GM23248 (cell line): ENCODE results near the gene C10orf71.

Experiments
- EZH2 ChIP-seq: fragments of 200-600 bp; sonication (generic); IDR thresholded peaks from 2 replicates; pipeline ENCODE4 v1.6.1; 2018; ENCODE audit warnings: antibody characterized with exemption, mild to moderate bottlenecking; ENCODE audit not compliant: insufficient read depth, poor library complexity, severe bottlenecking
- EZH2phosphoT487 ChIP-seq: fragments of 200-600 bp; sonication (generic); IDR thresholded peaks from 2 replicates; pipeline ENCODE4 v1.6.1; 2018; ENCODE audit warnings: antibody characterized with exemption, moderate library complexity, mild to moderate bottlenecking, low read depth; ENCODE audit not compliant: insufficient read depth

DNA sequence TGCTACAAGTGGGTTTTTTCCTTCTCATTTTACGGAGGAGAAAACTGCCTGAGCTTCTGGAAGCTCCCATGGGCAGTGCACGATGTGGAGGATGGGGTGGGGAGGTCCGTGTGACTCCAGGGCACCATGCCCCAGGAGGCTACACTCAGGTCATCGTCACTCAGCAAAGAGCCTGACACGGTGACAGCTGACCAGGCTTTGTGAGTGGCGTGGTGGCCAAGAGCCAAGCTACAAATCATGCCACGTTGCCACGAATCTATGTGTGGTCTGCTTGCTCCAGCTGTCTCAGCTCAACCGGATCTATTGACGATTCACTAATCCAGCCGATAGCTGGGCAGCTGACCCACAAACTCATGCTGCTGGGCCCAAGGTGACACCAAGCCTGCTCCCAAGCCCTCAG is 27.6 kb upstream of the C10orf71 start:
- TF ChIP-seq EZH2 (no peak), EZH2phosphoT487 (no peak)
